GOT3 (cell line): ENCODE results near the gene C11orf65.
A peak's percentile ranks its signal among the peaks of the same experiment; 100 is the strongest.

Experiments
- DNase-seq: peaks from one replicate; lab custom pipeline; 2025; ENCODE audit warnings: mixed read lengths; lab: John Stamatoyannopoulos, UW

The C11orf65 gene

DNA sequence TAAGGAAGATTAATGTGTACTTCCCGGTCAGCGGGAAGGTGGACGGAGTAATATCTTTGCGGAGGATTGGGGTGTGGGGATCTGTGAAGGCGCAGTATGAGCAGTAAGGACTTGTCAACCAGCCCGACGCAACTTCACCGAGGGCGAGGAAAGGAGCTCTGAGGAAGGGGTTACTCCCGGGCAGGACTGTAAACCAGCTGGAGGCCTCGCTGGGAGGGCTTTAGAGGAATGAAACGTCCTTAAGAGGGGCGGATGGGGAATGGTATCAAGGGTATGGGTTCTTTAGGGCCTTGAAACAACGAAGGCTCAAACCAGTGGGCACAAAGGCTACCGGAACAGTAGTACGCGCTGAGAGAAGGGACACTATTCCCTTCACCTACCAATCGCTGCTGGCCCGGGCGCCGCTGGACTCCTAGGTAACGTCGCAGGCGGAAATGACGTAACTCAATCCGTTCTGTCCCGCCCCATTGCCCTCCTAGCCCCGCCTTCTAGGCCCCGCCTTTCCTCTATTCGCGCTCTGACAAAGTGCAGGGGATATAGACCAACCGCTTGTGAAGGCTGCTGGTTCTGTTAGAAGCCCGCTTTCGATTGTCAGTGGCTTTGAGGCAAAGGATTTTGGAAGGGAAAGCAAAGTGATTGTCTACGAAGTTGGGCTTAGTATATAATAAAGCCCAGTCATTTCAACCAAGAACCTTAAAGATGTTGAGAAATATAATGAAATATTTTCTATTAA lies at the start of gene C11orf65:
C11orf65 (minus strand) TSS at position 439 of the 733 bp plus-strand sequence. CDS start 5,970 bp downstream, outside the sequence.
- DNase-seq, result peak; percentile 47

- no peak for DNase-seq
These were observed 48.8 kb upstream of the C11orf65 start for GRCh38 chr11:108516125-108516524.

DNA sequence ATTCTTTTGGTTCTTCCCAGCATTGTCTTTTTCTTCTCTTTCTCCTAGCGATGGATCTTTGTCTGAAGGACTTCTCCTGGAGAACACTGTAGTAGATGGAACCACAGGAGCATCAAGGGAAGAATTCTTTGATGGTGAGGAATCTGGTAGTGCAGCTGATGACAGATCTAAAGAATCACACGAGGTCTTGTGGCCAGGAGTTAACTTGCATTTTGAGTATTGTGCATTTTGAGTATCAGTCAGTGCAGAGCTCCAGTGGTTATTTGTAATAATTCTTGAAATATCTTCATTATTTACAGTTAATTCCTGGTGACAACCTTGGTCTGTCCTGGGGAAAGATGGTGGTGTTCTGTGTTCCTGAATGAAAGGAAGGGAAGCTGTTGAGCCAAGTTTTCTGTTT lies 45.4 kb upstream of the C11orf65 start:
- no peak for DNase-seq

GRCh38 chr11:108511851-108512474 lies 44.6 kb upstream of the C11orf65 start:
- DNase-seq, result no peak

GRCh38 chr11:108508653-108509593 lies 41.6 kb upstream of the C11orf65 start:
- no peak for DNase-seq

GRCh38 chr11:108501396-108501795 lies 34.1 kb upstream of the C11orf65 start:
- no peak for DNase-seq

DNA sequence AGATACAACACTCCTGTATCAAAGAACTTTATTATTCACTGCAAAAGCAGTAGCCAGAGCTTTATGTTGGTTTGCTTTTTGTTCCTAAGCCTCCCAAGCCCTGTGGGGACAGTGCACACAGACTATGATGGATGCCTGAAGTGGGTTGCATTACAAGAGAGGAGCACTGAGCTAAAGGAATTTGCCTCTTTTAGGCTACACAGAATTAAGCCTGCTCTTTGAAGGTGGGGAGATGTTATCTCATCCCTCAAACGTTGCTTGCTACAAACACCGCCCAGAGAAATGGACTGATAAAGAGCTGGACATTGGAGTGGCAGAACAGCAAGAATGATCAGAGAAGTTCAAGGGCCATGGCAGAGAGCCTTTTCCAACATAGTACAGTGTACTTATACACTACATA lies 33.4 kb upstream of the C11orf65 start:
- no peak for DNase-seq

DNA sequence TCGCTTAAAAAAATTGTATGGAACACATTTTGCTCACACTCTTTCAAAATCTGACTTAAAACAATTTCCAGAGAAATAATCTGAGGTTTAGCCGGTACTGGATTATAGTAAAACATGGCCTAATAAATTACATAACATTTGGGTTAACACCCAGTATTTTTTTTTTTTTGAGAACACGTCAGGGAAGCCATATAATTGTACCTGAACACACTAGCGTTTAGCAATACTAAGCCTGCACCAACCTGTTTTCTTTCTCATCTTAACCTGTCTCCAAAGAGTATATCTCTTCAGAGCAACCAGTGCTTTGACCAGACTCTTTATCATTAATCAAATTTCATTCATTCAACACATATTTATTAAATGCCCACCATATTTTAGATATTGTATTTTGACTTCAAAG lies 32.8 kb upstream of the C11orf65 start:
- DNase-seq, result no peak

GRCh38 chr11:108498816-108499408 lies 31.6 kb upstream of the C11orf65 start:
- DNase-seq, result no peak

DNA sequence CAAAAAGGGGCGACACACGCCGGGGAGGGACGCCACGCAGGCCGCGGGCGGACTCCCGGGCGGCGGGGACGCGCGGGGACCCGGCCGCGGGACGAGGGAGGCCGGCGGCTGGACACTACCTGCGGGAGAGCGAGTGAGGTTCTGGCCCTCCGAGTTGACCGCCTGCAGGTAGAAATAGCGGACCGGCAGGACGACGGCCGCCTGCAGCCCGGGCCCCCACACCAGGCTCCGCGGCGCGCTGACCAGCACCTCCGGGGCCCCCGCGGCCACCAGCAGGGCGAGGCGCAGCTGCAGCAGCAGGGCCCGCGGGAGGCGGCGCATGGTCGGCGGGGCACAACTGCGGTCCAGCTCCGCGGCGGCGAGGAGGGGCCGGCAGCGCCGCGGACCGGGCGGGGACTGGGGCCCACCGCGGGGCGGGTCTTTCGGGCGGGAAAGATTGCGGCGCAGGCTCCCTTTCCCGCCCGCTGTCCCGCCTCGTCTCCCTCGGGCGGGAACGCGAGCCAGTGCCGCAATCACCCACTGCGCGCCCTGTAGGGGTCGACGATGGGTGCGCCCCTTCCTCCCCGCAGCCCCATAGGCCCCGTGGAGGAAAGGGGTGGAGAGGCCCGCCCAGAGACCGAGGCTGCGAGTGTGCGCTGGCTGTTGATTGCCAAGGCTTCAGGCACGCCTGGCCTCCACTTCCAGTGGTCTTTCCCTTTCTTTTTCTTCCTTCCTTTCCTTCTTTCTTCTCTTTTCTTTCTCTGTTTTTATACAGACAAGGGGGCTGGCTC lies 30.9 kb upstream of the C11orf65 start, which contains the start of gene POGLUT3:
POGLUT3 (minus strand) TSS at position 339 of the 770 bp plus-strand sequence; CDS start at position 321, 18 bp downstream.
- no peak for DNase-seq

GRCh38 chr11:108497317-108498045 lies 30.2 kb upstream of the C11orf65 start:
- DNase-seq, result peak; percentile 28

GRCh38 chr11:108496643-108497256 lies 29.4 kb upstream of the C11orf65 start:
- DNase-seq, result no peak

- no peak for DNase-seq
These were observed 28.0 kb upstream of the C11orf65 start for GRCh38 chr11:108495326-108495725.

- no peak for DNase-seq
These were observed 26.9 kb upstream of the C11orf65 start for GRCh38 chr11:108494182-108494581.

GRCh38 chr11:108491936-108492335 lies 24.6 kb upstream of the C11orf65 start:
- DNase-seq, result no peak

DNA sequence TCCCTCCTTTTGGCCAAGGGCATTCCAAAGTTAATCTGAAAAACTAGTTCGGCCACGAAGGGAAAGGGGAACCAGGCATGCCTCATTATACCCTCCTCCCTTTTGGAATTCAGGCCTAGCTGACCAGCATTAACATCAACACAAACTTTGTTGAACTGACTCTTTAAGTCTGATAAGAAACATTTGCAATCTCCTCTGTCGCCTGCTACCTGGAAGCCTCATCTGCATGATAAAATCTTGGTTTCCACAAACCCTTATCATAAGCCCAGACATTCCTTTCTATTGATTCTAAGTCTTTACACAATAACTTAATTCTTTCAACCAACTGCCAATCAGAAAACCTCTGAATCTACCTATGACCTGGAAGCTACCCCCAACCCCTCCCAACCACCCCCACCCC lies 19.5 kb upstream of the C11orf65 start:
- no peak for DNase-seq

- DNase-seq, result no peak
These were observed 19.0 kb upstream of the C11orf65 start for GRCh38 chr11:108486331-108486730.

DNA sequence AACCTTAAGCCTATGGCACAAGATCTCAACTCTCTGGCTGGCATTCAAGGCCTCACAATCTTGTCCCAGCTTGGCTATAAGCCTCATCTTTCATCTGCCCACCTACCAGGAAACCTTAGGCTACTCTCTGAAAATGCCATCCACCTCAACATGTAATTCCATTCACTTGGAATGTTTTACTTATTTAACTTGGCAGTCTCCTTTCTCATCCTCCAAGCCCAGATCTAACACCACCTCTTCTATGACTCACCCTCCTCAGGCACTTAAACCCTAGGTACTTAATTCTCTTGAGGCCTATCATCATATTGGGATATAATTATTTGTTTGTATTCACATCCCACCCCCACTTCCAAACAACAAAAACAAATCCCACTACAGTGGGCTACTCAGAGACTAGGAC lies 15.8 kb upstream of the C11orf65 start:
- no peak for DNase-seq

DNA sequence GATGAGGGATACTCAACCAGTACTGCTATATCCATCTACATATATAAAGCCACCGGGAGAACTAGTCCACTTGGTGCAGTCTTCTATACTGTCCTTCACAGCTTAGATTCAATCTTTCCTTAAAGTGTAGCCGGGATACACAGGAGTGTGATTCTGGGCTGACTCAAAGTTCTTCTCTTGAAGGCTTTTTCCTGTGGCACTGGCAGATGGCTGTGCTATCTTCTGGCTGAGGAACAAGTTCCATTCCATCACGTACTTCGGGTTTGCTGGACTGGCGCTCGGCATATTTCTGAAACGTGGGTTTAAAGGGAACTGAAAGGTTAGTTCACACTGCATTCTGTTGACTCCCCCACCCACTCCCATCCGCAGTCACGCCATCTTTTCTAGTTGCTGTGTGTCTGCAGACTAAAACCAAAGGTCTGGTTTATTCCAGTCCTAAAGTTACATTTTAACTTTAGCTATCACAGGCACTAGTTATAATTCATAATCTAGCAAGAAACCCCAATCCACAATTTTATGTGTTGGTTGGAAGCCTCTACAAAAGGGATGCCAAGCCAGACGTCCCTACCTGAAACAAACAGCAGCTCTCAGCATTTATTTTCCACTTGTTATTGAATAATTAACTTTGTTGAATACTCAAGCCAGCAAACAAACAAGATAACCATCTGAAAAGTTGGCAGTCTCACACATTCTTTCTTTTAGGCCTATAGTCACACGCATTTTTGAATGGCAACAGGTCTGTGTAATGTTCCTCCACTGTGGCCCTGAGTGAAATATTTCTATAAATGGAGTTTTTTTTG lies 7.5 kb upstream of the C11orf65 start:
- DNase-seq, result no peak
